Neural progenitor cell (in vitro differentiated cells): ENCODE measurements around the gene SLC22A15. TPM values are rescaled to one million over a fixed set of nuclear protein-coding genes. Genes with fewer than 3 reads are reported as not detected.

Source experiments
- DNase-seq: peaks from one replicate; pipeline ENCODE4 v3.0.0-alpha.2; 2016; ENCODE audit warnings: low spot score
- H2AFZ ChIP-seq: fragments of 200-600 bp; sonication (generic); replicated peaks from 2 replicates; pipeline ENCODE4 v1.6.1; 2016; ENCODE audit warnings: antibody characterized with exemption
- H3F3A ChIP-seq: fragments of 200-600 bp; sonication (generic); 2 replicates; pipeline ENCODE4 v1.6.1; 2016; ENCODE audit warnings: antibody characterized with exemption, low read depth
- H3K27ac ChIP-seq: fragments of 200-600 bp; sonication (generic); 2 replicates; pipeline ENCODE4 v1.5.1; 2016; ENCODE audit warnings: mild to moderate bottlenecking
- H3K27me3 ChIP-seq: fragments of 200-600 bp; sonication (generic); 2 replicates; pipeline ENCODE4 v1.6.1; 2016; ENCODE audit warnings: mild to moderate bottlenecking, moderate library complexity
- H3K36me3 ChIP-seq: fragments of 200-600 bp; sonication (generic); 2 replicates; pipeline ENCODE4 v1.5.1; 2016
- H3K4me1 ChIP-seq: fragments of 200-600 bp; sonication (generic); 2 replicates; pipeline ENCODE4 v1.6.1; 2016; ENCODE audit warnings: mixed run types
- H3K4me2 ChIP-seq: fragments of 200-600 bp; sonication (generic); 2 replicates; pipeline ENCODE4 v1.6.1; 2016
- H3K4me3 ChIP-seq: fragments of 200-600 bp; sonication (generic); 2 replicates; pipeline ENCODE4 v1.5.1; 2016
- H3K79me2 ChIP-seq: fragments of 200-600 bp; sonication (generic); 2 replicates; pipeline ENCODE4 v1.6.1; 2016; ENCODE audit warnings: low read depth
- H3K9ac ChIP-seq: fragments of 200-600 bp; sonication (generic); 2 replicates; pipeline ENCODE4 v1.6.1; 2016
- H3K9me3 ChIP-seq: fragments of 200-600 bp; sonication (generic); 2 replicates; pipeline ENCODE4 v1.5.1; 2016; ENCODE audit warnings: low read depth
- H4K20me1 ChIP-seq: fragments of 200-600 bp; sonication (generic); 2 replicates; pipeline ENCODE4 v1.6.1; 2016; ENCODE audit warnings: low read depth
- H3K27ac Mint-ChIP-seq: 3 replicates; pipeline ENCODE4 v1.8.0; 2021; ENCODE audit warnings: mixed read lengths
- H3K27me3 Mint-ChIP-seq: 2 replicates; pipeline ENCODE4 v1.8.0; 2022; ENCODE audit warnings: low read depth, mild to moderate bottlenecking, inconsistent platforms, moderate library complexity, mixed read lengths; ENCODE audit not compliant: insufficient read depth
- H3K36me3 Mint-ChIP-seq: 3 replicates; pipeline ENCODE4 v1.8.0; 2021; ENCODE audit warnings: mixed read lengths
- H3K4me1 Mint-ChIP-seq: 3 replicates; pipeline ENCODE4 v1.8.0; 2021; ENCODE audit warnings: mixed read lengths
- H3K4me3 Mint-ChIP-seq: 3 replicates; pipeline ENCODE4 v1.8.0; 2021; ENCODE audit warnings: mild to moderate bottlenecking, moderate library complexity, mixed read lengths
- H3K9me3 Mint-ChIP-seq: 3 replicates; pipeline ENCODE4 v1.8.0; 2020; ENCODE audit warnings: mixed read lengths
- EZH2 ChIP-seq: fragments of 200-600 bp; sonication (generic); IDR thresholded peaks from 2 replicates; pipeline ENCODE4 v1.6.1; 2017; ENCODE audit warnings: antibody characterized with exemption, mild to moderate bottlenecking, moderate library complexity
- EZH2phosphoT487 ChIP-seq: fragments of 200-600 bp; sonication (generic); IDR thresholded peaks from 2 replicates; pipeline ENCODE4 v1.6.1; 2017; ENCODE audit warnings: antibody characterized with exemption
- total RNA-seq: library from RNA; depleted of rRNA; stranded (reverse); fragments of >200 nt; gene quantifications from 2 replicates; pipeline ENCODE4 v1.2.3, GENCODE V29; 2015; ENCODE audit warnings: low replicate concordance
- TF ChIP-seq, protein P1 (sequence below): fragments of 200-600 bp; sonication (generic); IDR thresholded peaks from 2 replicates; pipeline ENCODE4 v1.5.1; 2017; ENCODE audit warnings: antibody characterized with exemption, mild to moderate bottlenecking

SLC22A15 gene
- total RNA-seq, 1 donor from 2014 or later: 1.9 TPM

GRCh38 chr1:116112388-116113140, 136.3 kb downstream of the SLC22A15 start:
- Histone ChIP-seq H3F3A (no peaks in the 10 kb centered on the region), H3K79me2 (no peaks in the 10 kb centered on the region), H3K4me1 (no peaks in the 10 kb centered on the region), H3K4me2 (no peak overlapping the region), H3K9ac (no peak overlapping the region), H3K27ac (no peak overlapping the region), H3K4me3 (no peak overlapping the region), H3K36me3 (no peaks in the 10 kb centered on the region), H2AFZ (no peak overlapping the region), H3K27me3 (no peaks in the 10 kb centered on the region), H3K9me3 (no peaks in the 10 kb centered on the region), H4K20me1 (no peaks in the 10 kb centered on the region)
- TF ChIP-seq EZH2phosphoT487: no peak
- no peak for TF ChIP-seq EZH2
- TF ChIP-seq, protein P1, sequence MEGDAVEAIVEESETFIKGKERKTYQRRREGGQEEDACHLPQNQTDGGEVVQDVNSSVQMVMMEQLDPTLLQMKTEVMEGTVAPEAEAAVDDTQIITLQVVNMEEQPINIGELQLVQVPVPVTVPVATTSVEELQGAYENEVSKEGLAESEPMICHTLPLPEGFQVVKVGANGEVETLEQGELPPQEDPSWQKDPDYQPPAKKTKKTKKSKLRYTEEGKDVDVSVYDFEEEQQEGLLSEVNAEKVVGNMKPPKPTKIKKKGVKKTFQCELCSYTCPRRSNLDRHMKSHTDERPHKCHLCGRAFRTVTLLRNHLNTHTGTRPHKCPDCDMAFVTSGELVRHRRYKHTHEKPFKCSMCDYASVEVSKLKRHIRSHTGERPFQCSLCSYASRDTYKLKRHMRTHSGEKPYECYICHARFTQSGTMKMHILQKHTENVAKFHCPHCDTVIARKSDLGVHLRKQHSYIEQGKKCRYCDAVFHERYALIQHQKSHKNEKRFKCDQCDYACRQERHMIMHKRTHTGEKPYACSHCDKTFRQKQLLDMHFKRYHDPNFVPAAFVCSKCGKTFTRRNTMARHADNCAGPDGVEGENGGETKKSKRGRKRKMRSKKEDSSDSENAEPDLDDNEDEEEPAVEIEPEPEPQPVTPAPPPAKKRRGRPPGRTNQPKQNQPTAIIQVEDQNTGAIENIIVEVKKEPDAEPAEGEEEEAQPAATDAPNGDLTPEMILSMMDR: no peak
- no peak overlapping the region for H3K4me3 Mint-ChIP-seq
- no peaks in the 10 kb centered on the region for H3K4me1 Mint-ChIP-seq
- peaks cover 2% of the 10 kb centered on the region for H3K27me3 Mint-ChIP-seq
- DNase-seq: no peak
- H3K27ac Mint-ChIP-seq: no peak overlapping the region
- H3K9me3 Mint-ChIP-seq: no peaks in the 10 kb centered on the region
- no peaks in the 10 kb centered on the region for H3K36me3 Mint-ChIP-seq

- Mint-ChIP-seq H3K9me3 (no peaks in the 10 kb centered on the region), H3K27me3 (peaks cover 2% of the 10 kb centered on the region), H3K27ac (no peak overlapping the region), H3K4me1 (no peaks in the 10 kb centered on the region), H3K36me3 (no peaks in the 10 kb centered on the region), H3K4me3 (no peak overlapping the region)
- Histone ChIP-seq H3K9ac (no peak overlapping the region), H3K9me3 (no peaks in the 10 kb centered on the region), H3K27ac (no peak overlapping the region), H2AFZ (no peak overlapping the region), H3K79me2 (no peaks in the 10 kb centered on the region), H3K4me2 (no peak overlapping the region), H3K4me1 (no peaks in the 10 kb centered on the region), H3F3A (no peaks in the 10 kb centered on the region), H3K36me3 (no peaks in the 10 kb centered on the region), H3K4me3 (no peak overlapping the region), H4K20me1 (no peaks in the 10 kb centered on the region), H3K27me3 (no peaks in the 10 kb centered on the region)
- DNase-seq: no peak
- TF ChIP-seq EZH2phosphoT487 (no peak), EZH2 (no peak)
- TF ChIP-seq, protein P1: no peak
Measured at GRCh38 chr1:116113615-116114014, 137.3 kb downstream of the SLC22A15 start.

GRCh38 chr1:116115476-116116439, 139.4 kb downstream of the SLC22A15 start:
- Histone ChIP-seq H3F3A (no peaks in the 10 kb centered on the region), H3K4me1 (no peaks in the 10 kb centered on the region), H4K20me1 (no peaks in the 10 kb centered on the region), H3K36me3 (no peaks in the 10 kb centered on the region), H2AFZ (no peak overlapping the region), H3K27me3 (no peaks in the 10 kb centered on the region), H3K4me3 (no peak overlapping the region), H3K9me3 (no peaks in the 10 kb centered on the region), H3K27ac (no peak overlapping the region), H3K79me2 (no peaks in the 10 kb centered on the region), H3K9ac (no peak overlapping the region), H3K4me2 (no peak overlapping the region)
- Mint-ChIP-seq H3K36me3 (no peaks in the 10 kb centered on the region), H3K9me3 (no peaks in the 10 kb centered on the region), H3K4me3 (no peak overlapping the region), H3K27ac (no peak overlapping the region), H3K4me1 (no peaks in the 10 kb centered on the region), H3K27me3 (peaks cover 2% of the 10 kb centered on the region)
- no peak for DNase-seq
- TF ChIP-seq, protein P1: no peak
- TF ChIP-seq EZH2 (no peak), EZH2phosphoT487 (no peak)
